Keratinocyte (primary cell): ENCODE measurements around the gene DLL4. TPM values are rescaled to one million over a fixed set of nuclear protein-coding genes. Genes with fewer than 3 reads are reported as not detected.

Source experiments
- DNase-seq: peaks from one replicate; pipeline ENCODE4 v3.0.0-alpha.2; 2011; ENCODE audit warnings: low read depth, missing footprints, low spot score
- FAIRE-seq: peaks from 2 replicates; lab custom pipeline; 2011; peaks lifted over from hg19 to GRCh38; lab: Jason Lieb, UNC
- H2AFZ ChIP-seq: 2 replicates; pipeline ENCODE4 v1.6.0; 2012; ENCODE audit warnings: low read length, control low read depth, inconsistent platforms; ENCODE audit not compliant: control insufficient read depth
- H3K27ac ChIP-seq: 2 replicates; pipeline ENCODE4 v1.5.1; 2011; ENCODE audit warnings: low read length; ENCODE audit not compliant: control insufficient read depth, insufficient read depth
- H3K27me3 ChIP-seq: 3 replicates; pipeline ENCODE4 v1.6.0; 2011; ENCODE audit warnings: low read length; ENCODE audit not compliant: control insufficient read depth, insufficient read depth; ENCODE audit errors: extremely low read depth
- H3K36me3 ChIP-seq, 2 experiments: 2 replicates in 1 of 2; 3 replicates in 1 of 2; pipeline ENCODE4 v1.5.1; 2011; ENCODE audit warnings: low read length in 2 of 2, mild to moderate bottlenecking in 1 of 2; ENCODE audit not compliant: control insufficient read depth in 2 of 2, insufficient read depth in 2 of 2; ENCODE audit errors: extremely low read depth in 1 of 2
- H3K4me1 ChIP-seq: 3 replicates; pipeline ENCODE4 v1.5.1; 2011; ENCODE audit warnings: low read length; ENCODE audit not compliant: control insufficient read depth, insufficient read depth; ENCODE audit errors: extremely low read depth
- H3K4me2 ChIP-seq: 3 replicates; pipeline ENCODE4 v1.6.0; 2011; ENCODE audit warnings: low read depth, low read length; ENCODE audit not compliant: control insufficient read depth, insufficient read depth; ENCODE audit errors: extremely low read depth
- H3K4me3 ChIP-seq, 3 experiments: fragments of 200-600 bp in 1 of 3; sonication (generic) in 1 of 3; 2 replicates in 2 of 3; 3 replicates in 1 of 3; pipeline ENCODE4 v1.5.1; 2011 to 2016; ENCODE audit warnings: low read length in 3 of 3, mild to moderate bottlenecking in 3 of 3, control low read depth in 2 of 3, inconsistent platforms in 1 of 3, low read depth in 1 of 3, mixed read lengths in 1 of 3, mixed run types in 1 of 3, moderate library complexity in 1 of 3; ENCODE audit not compliant: control insufficient read depth in 2 of 3, insufficient read depth in 2 of 3; ENCODE audit errors: extremely low read depth in 1 of 3
- H3K79me2 ChIP-seq: 2 replicates; pipeline ENCODE4 v1.6.0; 2012; ENCODE audit warnings: low read length; ENCODE audit not compliant: control insufficient read depth, insufficient read depth
- H3K9ac ChIP-seq: 3 replicates; pipeline ENCODE4 v1.6.0; 2011; ENCODE audit warnings: low read length; ENCODE audit not compliant: control insufficient read depth, insufficient read depth; ENCODE audit errors: extremely low read depth
- H3K9me1 ChIP-seq: 3 replicates; pipeline ENCODE4 v1.6.0; 2011; ENCODE audit warnings: low read length; ENCODE audit not compliant: control insufficient read depth, insufficient read depth; ENCODE audit errors: extremely low read depth
- H3K9me3 ChIP-seq: 2 replicates; pipeline ENCODE4 v1.5.1; 2012; ENCODE audit warnings: low read depth, low read length; ENCODE audit not compliant: control insufficient read depth
- H4K20me1 ChIP-seq: 3 replicates; pipeline ENCODE4 v1.6.0; 2011; ENCODE audit warnings: low read length; ENCODE audit not compliant: control insufficient read depth, insufficient read depth; ENCODE audit errors: extremely low read depth
- EZH2 ChIP-seq: IDR thresholded peaks from one replicate; pipeline ENCODE4 v1.6.1; 2012; ENCODE audit warnings: inconsistent platforms, mild to moderate bottlenecking, low read length, moderate library complexity
- dilution Hi-C: fragments of 300-500 bp; cut with MboI; formaldehyde crosslinking; loops from one replicate; pipeline ENCODE4 v1.7.0; 2020; ENCODE audit warnings: low sequenced_read_pairs; ENCODE audit not compliant: extremely low pct_ligation_motif_present
- polyA plus RNA-seq, 5 experiments: library from polyadenylated mRNA; depleted of rRNA in 3 of 5; stranded (reverse) in 3 of 5; stranded (forward) in 1 of 5; unstranded in 1 of 5; fragments of >200 nt; gene quantifications; 1 replicate in 1 of 5; 2 replicates in 3 of 5; 3 replicates in 1 of 5; pipeline versions ENCODE4 v1.2.1 to v1.2.3, GENCODE V29; 2011 to 2012; ENCODE audit warnings: missing spikeins in 2 of 5, low read depth in 1 of 5, low replicate concordance in 1 of 5
- TF ChIP-seq, protein P1 (sequence below), 3 experiments: IDR thresholded peaks in 1 of 3; conservative IDR thresholded peaks in 1 of 3; optimal IDR thresholded peaks in 1 of 3; 2 replicates in 2 of 3; 3 replicates in 1 of 3; pipeline versions ENCODE3 to v1.5.1; 2011; ENCODE audit warnings: low read length in 3 of 3, mild to moderate bottlenecking in 3 of 3, moderate library complexity in 2 of 3, control low read depth in 1 of 3, inconsistent platforms in 1 of 3; ENCODE audit not compliant: insufficient read depth in 2 of 3; ENCODE audit errors: extremely low read depth in 1 of 3

Gene DLL4
- polyA plus RNA-seq, 1 donor (not counting 4 experiments of a cell fraction or from before 2014, with no cell fraction given) = not detected

DNA sequence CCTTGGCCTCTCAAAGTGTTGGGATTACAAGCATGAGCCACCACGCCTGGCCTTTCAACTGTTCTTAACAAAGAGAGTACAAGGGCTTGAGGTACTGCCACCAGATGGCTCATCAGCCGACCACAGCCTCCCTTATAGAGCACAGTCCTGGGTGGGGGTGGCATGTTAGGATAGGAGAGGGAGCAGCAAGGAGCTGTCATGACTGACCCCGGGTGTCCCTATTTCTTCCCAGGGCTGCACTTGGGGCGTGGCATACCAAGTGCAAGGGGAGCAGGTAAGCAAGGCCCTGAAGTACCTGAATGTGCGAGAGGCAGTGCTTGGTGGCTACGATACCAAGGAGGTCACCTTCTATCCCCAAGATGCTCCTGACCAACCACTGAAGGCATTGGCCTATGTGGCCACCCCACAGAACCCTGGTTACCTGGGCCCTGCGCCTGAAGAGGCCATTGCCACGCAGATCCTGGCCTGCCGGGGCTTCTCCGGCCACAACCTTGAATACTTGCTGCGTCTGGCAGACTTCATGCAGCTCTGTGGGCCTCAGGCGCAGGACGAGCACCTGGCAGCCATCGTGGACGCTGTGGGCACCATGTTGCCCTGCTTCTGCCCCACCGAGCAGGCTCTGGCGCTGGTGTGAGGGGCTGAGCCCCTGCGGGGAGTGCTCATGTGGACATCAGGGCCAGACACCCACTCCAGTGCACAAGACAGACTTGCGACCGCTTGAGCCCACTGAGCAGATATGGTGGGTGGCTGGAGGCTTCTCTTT, 26.2 kb downstream of the DLL4 start:
- H3K4me3 ChIP-seq = peak overlapping the region in 1 of 3 experiments; percentile 87
- H3K27me3 ChIP-seq = no peaks in the 10 kb centered on the region
- H3K27ac ChIP-seq = no peak overlapping the region
- no peak for FAIRE-seq
- TF ChIP-seq, protein P1, sequence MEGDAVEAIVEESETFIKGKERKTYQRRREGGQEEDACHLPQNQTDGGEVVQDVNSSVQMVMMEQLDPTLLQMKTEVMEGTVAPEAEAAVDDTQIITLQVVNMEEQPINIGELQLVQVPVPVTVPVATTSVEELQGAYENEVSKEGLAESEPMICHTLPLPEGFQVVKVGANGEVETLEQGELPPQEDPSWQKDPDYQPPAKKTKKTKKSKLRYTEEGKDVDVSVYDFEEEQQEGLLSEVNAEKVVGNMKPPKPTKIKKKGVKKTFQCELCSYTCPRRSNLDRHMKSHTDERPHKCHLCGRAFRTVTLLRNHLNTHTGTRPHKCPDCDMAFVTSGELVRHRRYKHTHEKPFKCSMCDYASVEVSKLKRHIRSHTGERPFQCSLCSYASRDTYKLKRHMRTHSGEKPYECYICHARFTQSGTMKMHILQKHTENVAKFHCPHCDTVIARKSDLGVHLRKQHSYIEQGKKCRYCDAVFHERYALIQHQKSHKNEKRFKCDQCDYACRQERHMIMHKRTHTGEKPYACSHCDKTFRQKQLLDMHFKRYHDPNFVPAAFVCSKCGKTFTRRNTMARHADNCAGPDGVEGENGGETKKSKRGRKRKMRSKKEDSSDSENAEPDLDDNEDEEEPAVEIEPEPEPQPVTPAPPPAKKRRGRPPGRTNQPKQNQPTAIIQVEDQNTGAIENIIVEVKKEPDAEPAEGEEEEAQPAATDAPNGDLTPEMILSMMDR (optimal IDR thresholded peaks at IDR 0.05 in 1 of 3, IDR thresholded peaks at IDR 0.05 in 1 of 3, conservative IDR thresholded peaks at IDR 0.05 in 1 of 3; ENCODE audit: extremely low read depth in 1 of 3, insufficient read depth in 2 of 3, low read length in 3 of 3) = no peak
- TF ChIP-seq EZH2 = no peak
- H3K9me1 ChIP-seq = no peaks in the 10 kb centered on the region
- no peak overlapping the region for H3K4me2 ChIP-seq
- dilution Hi-C loops = no loop called here
- DNase-seq = no peak
- H4K20me1 ChIP-seq = peaks cover 3% of the 10 kb centered on the region
- peaks cover 20% of the 10 kb centered on the region for H3K4me1 ChIP-seq
- no peak overlapping the region for H2AFZ ChIP-seq
- no peak overlapping the region for H3K9ac ChIP-seq
- peaks cover 4 to 15% of the 10 kb centered on the region in 2 experiments for H3K36me3 ChIP-seq
- no peaks in the 10 kb centered on the region for H3K79me2 ChIP-seq
- no peaks in the 10 kb centered on the region for H3K9me3 ChIP-seq

DNA sequence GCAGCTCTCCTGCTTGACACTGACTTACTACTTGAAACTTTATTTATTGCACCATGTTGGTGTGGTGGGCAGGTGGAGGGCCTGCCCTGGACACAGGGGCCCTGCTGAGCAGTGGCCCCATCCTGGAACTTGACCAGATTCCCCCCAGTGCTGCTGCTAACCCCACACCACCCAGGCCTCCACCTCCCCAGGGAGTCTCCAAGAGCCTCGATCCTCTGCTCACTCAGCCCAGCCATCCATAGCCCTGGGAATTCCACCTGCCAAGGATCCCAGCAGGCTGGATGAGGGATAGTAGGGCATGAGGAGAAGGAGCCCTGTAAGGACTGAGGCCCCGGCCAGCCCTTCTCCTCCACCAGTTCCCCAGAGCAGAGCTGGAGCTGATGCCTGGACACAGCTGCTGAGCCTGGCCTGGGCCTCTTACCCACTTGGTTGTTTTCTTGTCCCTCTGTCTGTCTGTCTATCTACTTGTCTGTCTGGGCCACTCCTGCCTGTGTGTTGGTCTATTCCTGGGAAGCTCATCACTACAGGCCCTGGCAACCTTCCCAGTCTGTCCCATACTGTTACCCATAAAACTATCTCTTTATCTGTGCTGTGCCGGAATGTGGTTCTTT, 26.9 kb downstream of the DLL4 start:
- DNase-seq (no peak), FAIRE-seq (no peak)
- dilution Hi-C loops = no loop called here
- peaks cover 4 to 15% of the 10 kb centered on the region in 2 experiments for H3K36me3 ChIP-seq
- H3K27ac ChIP-seq = no peak overlapping the region
- no peaks in the 10 kb centered on the region for H3K27me3 ChIP-seq
- no peaks in the 10 kb centered on the region for H3K9me3 ChIP-seq
- no peaks in the 10 kb centered on the region for H3K9me1 ChIP-seq
- peaks cover 20% of the 10 kb centered on the region for H3K4me1 ChIP-seq
- peak overlapping the region; percentile 8 for H3K4me2 ChIP-seq
- H3K4me3 ChIP-seq = no peak overlapping the region
- TF ChIP-seq EZH2 = no peak
- TF ChIP-seq, protein P1 (optimal IDR thresholded peaks at IDR 0.05 in 1 of 3, IDR thresholded peaks at IDR 0.05 in 1 of 3, conservative IDR thresholded peaks at IDR 0.05 in 1 of 3; ENCODE audit: extremely low read depth in 1 of 3, insufficient read depth in 2 of 3, low read length in 3 of 3) = no peak
- peaks cover 3% of the 10 kb centered on the region for H4K20me1 ChIP-seq
- H2AFZ ChIP-seq = no peak overlapping the region
- H3K9ac ChIP-seq = no peak overlapping the region
- no peaks in the 10 kb centered on the region for H3K79me2 ChIP-seq
